Measurements from ENCODE around the gene OSCP1.

- TF ChIP-seq POLR2AphosphoS5 (IDR thresholded peaks at IDR 0.05; ENCODE audit: insufficient read depth in 1 of 2, low read depth in 1 of 2) = no peak
- no peak for TF ChIP-seq CTCF (IDR thresholded peaks at IDR 0.05)
These were observed 59.8 kb downstream of the OSCP1 start for GRCh38 chr1:36390411-36390810.

Data from vagina (tissue), 2 donors.